ENCODE data around the gene MRPS25. TPM values are rescaled to one million over a fixed set of nuclear protein-coding genes. Genes with fewer than 3 reads are reported as not detected.

MRPS25 gene
- 10 to 100 TPM; 23.9 to 39.2 (median 29.5) TPM for total RNA-seq

GRCh38 chr3:15064835-15065549, at the start of gene MRPS25:
Gene MRPS25 (minus strand): TSS chr3:15065315. CDS start chr3:15065194, 121 bp downstream.
- H3K36me3 ChIP-seq: peaks cover 0 to 6% (median 0%) of the 10 kb centered on the region in 3 donors
- DNase-seq: peak; percentile 58
- no peaks in the 10 kb centered on the region for H3K27me3 ChIP-seq
- TF ChIP-seq CTCF (IDR thresholded peaks at IDR 0.05): peak in 1 of 6 experiments; percentile 36
- peak in 3 of 4 donors; percentile 75 to 88 (median 83) for TF ChIP-seq POLR2A (IDR thresholded peaks at IDR 0.05)
- H3K27ac ChIP-seq: peak within 1 kb of the TSS; percentile 83 to 91 (median 88)
- peaks cover 7 to 23% (median 14%) of the 10 kb centered on the region in 3 donors for H3K4me1 ChIP-seq
- no peaks in the 10 kb centered on the region for H3K9me3 ChIP-seq
- intact Hi-C loops (cut with DNase I): no loop called here
- 0 to 4% methylated on average over 5 of the region's 69 CpGs for WGBS, 2 donors
- peak within 1 kb of the TSS; percentile 77 to 94 (median 84) for H3K4me3 ChIP-seq

GRCh38 chr3:15113884-15114283, 48.8 kb upstream of the MRPS25 start:
- Histone ChIP-seq H3K36me3 (no peaks in the 10 kb centered on the region), H3K4me1 (no peaks in the 10 kb centered on the region), H3K4me3 (no peak overlapping the region), H3K27me3 (peaks cover 0 to 10% (median 0%) of the 10 kb centered on the region in 4 donors), H3K9me3 (no peaks in the 10 kb centered on the region), H3K27ac (no peak overlapping the region)
- intact Hi-C loops (cut with DNase I): no loop called here
- no peak for DNase-seq
- TF ChIP-seq POLR2A (IDR thresholded peaks at IDR 0.05) (no peak), CTCF (IDR thresholded peaks at IDR 0.05) (no peak)
- 66 to 95% methylated on average over 2 to 3 of the region's 3 CpGs for WGBS, 2 donors

- Histone ChIP-seq H3K4me3 (no peak overlapping the region), H3K27me3 (peaks cover 0 to 10% (median 0%) of the 10 kb centered on the region in 4 donors), H3K4me1 (no peaks in the 10 kb centered on the region), H3K9me3 (no peaks in the 10 kb centered on the region), H3K27ac (no peak overlapping the region), H3K36me3 (no peaks in the 10 kb centered on the region)
- intact Hi-C loops (cut with DNase I): no loop called here
- TF ChIP-seq CTCF (IDR thresholded peaks at IDR 0.05) (no peak), POLR2A (IDR thresholded peaks at IDR 0.05) (no peak)
- WGBS, 2 donors: 27 to 41% methylated on average over 6 of the region's 6 CpGs
- DNase-seq: no peak
Observed at GRCh38 chr3:15113471-15113870, 48.4 kb upstream of the MRPS25 start.

- H3K27ac ChIP-seq: no peak overlapping the region
- intact Hi-C loops (cut with DNase I): no loop called here
- DNase-seq: no peak
- TF ChIP-seq POLR2A (IDR thresholded peaks at IDR 0.05): no peak
- TF ChIP-seq CTCF (IDR thresholded peaks at IDR 0.05): no peak
- no peak overlapping the region for H3K4me3 ChIP-seq
- peaks cover 0 to 4% (median 0%) of the 10 kb centered on the region in 4 donors for H3K27me3 ChIP-seq
- WGBS, 2 donors: 85 to 96% methylated on average over 3 of the region's 3 CpGs
- no peaks in the 10 kb centered on the region for H3K9me3 ChIP-seq
- H3K36me3 ChIP-seq: no peaks in the 10 kb centered on the region
- H3K4me1 ChIP-seq: peaks cover 0 to 9% (median 6%) of the 10 kb centered on the region in 3 donors
Observed at GRCh38 chr3:15112011-15112410, 46.9 kb upstream of the MRPS25 start.

- Histone ChIP-seq H3K4me3 (no peak overlapping the region), H3K4me1 (peaks cover 0 to 9% (median 6%) of the 10 kb centered on the region in 3 donors), H3K9me3 (no peaks in the 10 kb centered on the region), H3K27ac (no peak overlapping the region), H3K36me3 (no peaks in the 10 kb centered on the region), H3K27me3 (peaks cover 0 to 4% (median 0%) of the 10 kb centered on the region in 4 donors)
- DNase-seq: no peak
- TF ChIP-seq POLR2A (IDR thresholded peaks at IDR 0.05) (no peak), CTCF (IDR thresholded peaks at IDR 0.05) (no peak)
- intact Hi-C loops (cut with DNase I): no loop called here
- 56 to 64% methylated on average over 4 of the region's 4 CpGs for WGBS, 2 donors
Observed at GRCh38 chr3:15110206-15110605, 45.1 kb upstream of the MRPS25 start.

Measured in esophagus squamous epithelium (tissue), 5 donors.